GM19023 (cell line): Measurements from ENCODE around the gene NTM.

Experiments used
- ATAC-seq: cut with Tn5 transposase; IDR thresholded peaks from one replicate; pipeline ENCODE4 v1.9.1; 2021; ENCODE audit warnings: mild to moderate bottlenecking, moderate library complexity; ENCODE audit not compliant: unreplicated experiment

NTM gene

GRCh38 chr11:131808470-131808869, 438.1 kb downstream of the NTM start:
- no peak for ATAC-seq

- ATAC-seq: no peak
Observed at GRCh38 chr11:131809203-131809918, 438.9 kb downstream of the NTM start.

- no peak for ATAC-seq
Observed at GRCh38 chr11:131810541-131810940, 440.1 kb downstream of the NTM start.

- no peak for ATAC-seq
Observed at GRCh38 chr11:131811383-131811782, 441.0 kb downstream of the NTM start.

GRCh38 chr11:131814108-131814507, 443.7 kb downstream of the NTM start:
- ATAC-seq: no peak

GRCh38 chr11:131815590-131815989, 445.2 kb downstream of the NTM start:
- ATAC-seq: no peak

- no peak for ATAC-seq
Observed at GRCh38 chr11:131816051-131816450, 445.6 kb downstream of the NTM start.

- ATAC-seq: no peak
Observed at GRCh38 chr11:131817687-131818188, 447.3 kb downstream of the NTM start.

GRCh38 chr11:131819865-131820264, 449.4 kb downstream of the NTM start:
- ATAC-seq: no peak

- ATAC-seq: no peak
Observed at GRCh38 chr11:131822506-131822905, 452.1 kb downstream of the NTM start.

- ATAC-seq: no peak
Observed at GRCh38 chr11:131823772-131824171, 453.4 kb downstream of the NTM start.

- ATAC-seq: no peak
Observed at GRCh38 chr11:131824771-131825170, 454.4 kb downstream of the NTM start.

- no peak for ATAC-seq
Observed at GRCh38 chr11:131827430-131827829, 457.0 kb downstream of the NTM start.

GRCh38 chr11:131829725-131830124, 459.3 kb downstream of the NTM start:
- no peak for ATAC-seq

GRCh38 chr11:131832079-131832478, 461.7 kb downstream of the NTM start:
- ATAC-seq: no peak

- ATAC-seq: no peak
Observed at GRCh38 chr11:131833366-131833765, 463.0 kb downstream of the NTM start.

GRCh38 chr11:131837562-131837961, 467.1 kb downstream of the NTM start:
- ATAC-seq: no peak

GRCh38 chr11:131838016-131838415, 467.6 kb downstream of the NTM start:
- ATAC-seq: no peak

- no peak for ATAC-seq
Observed at GRCh38 chr11:131839326-131839725, 468.9 kb downstream of the NTM start.

- no peak for ATAC-seq
Observed at GRCh38 chr11:131840545-131840944, 470.1 kb downstream of the NTM start.

- no peak for ATAC-seq
Observed at GRCh38 chr11:131841028-131841427, 470.6 kb downstream of the NTM start.

- ATAC-seq: no peak
Observed at GRCh38 chr11:131841925-131842635, 471.7 kb downstream of the NTM start.
